ENCODE measurements around the gene OR7E24.

DNA sequence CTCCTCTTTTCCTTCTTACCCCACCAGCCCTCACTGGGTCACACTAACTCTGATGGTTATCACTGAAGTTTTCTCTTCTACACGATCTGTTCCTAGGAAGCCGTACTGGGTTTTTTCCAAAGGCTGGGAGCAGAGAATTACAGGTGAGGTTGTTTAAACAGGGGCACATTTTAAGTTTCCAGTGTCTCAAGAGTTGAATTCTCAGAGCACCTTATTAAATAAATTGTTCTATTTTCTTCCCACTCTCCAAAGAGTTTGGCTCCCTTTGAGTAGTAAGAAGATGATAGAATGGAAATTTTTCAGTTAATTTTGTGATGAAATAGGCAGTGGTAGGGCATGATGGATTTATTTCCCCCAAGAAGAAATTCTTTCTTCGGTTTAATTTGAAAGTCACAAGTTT lies 31.2 kb upstream of the OR7E24 start, which contains the start of gene OR7D4:
- TF ChIP-seq, protein P1, sequence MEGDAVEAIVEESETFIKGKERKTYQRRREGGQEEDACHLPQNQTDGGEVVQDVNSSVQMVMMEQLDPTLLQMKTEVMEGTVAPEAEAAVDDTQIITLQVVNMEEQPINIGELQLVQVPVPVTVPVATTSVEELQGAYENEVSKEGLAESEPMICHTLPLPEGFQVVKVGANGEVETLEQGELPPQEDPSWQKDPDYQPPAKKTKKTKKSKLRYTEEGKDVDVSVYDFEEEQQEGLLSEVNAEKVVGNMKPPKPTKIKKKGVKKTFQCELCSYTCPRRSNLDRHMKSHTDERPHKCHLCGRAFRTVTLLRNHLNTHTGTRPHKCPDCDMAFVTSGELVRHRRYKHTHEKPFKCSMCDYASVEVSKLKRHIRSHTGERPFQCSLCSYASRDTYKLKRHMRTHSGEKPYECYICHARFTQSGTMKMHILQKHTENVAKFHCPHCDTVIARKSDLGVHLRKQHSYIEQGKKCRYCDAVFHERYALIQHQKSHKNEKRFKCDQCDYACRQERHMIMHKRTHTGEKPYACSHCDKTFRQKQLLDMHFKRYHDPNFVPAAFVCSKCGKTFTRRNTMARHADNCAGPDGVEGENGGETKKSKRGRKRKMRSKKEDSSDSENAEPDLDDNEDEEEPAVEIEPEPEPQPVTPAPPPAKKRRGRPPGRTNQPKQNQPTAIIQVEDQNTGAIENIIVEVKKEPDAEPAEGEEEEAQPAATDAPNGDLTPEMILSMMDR (IDR thresholded peaks at IDR 0.05): no peak
- TF ChIP-seq POLR2AphosphoS5 (IDR thresholded peaks at IDR 0.05): no peak
